Loucy (cell line): ENCODE measurements around the gene TMEM150B.

ENCODE experiments used
- CTCF ChIP-seq: fragments of 200-600 bp; sonication (generic); conservative IDR thresholded peaks from 2 replicates; pipeline ENCODE4 v1.5.1; 2014; ENCODE audit warnings: mild to moderate bottlenecking, antibody characterized with exemption, low read length
- EZH2phosphoT487 ChIP-seq: fragments of 200-600 bp; IDR thresholded peaks from 2 replicates; pipeline ENCODE4 v1.6.1; 2018; ENCODE audit warnings: antibody characterized with exemption, mild to moderate bottlenecking, moderate library complexity, borderline replicate concordance

- TF ChIP-seq CTCF (no peak), EZH2phosphoT487 (no peak)
These were observed 22.8 kb downstream of the TMEM150B start for GRCh38 chr19:55302318-55302703.
